SK-N-SH (cell line): Measurements from ENCODE around the gene DLG1.

ENCODE experiments used
- CTCF ChIP-seq: fragments of 200-600 bp; sonication (generic); IDR thresholded peaks from 2 replicates; pipeline ENCODE4 v1.6.1; 2017; ENCODE audit warnings: antibody characterized with exemption, mild to moderate bottlenecking, moderate library complexity
- FOXJ3 ChIP-seq: sonication (generic); formaldehyde crosslinking; IDR thresholded peaks from 2 replicates; pipeline ENCODE4 v1.5.1; 2020; ENCODE audit warnings: mild to moderate bottlenecking, missing genetic modification reagents
- TCF12 ChIP-seq: IDR thresholded peaks from 2 replicates; pipeline ENCODE4 v1.4.0; 2012

GRCh38 chr3:197025736-197026480 lies 272.5 kb downstream of the DLG1 start:
- TF ChIP-seq CTCF (no peak), FOXJ3 (CRISPR knock-in tag) (no peak), TCF12 (no peak)
